Gastroesophageal sphincter (tissue), 4 donors: ENCODE measurements around the gene NAA38. TPM values are rescaled to one million over a fixed set of nuclear protein-coding genes. Genes with fewer than 3 reads are reported as not detected.
A peak's percentile ranks its signal among the peaks of the same experiment; 100 is the strongest.

Experiments
- ATAC-seq: fragments of 150-250 bp; one replicate; pipeline ENCODE4 v1.9.1; 2016; ENCODE audit warnings: mild to moderate bottlenecking, moderate library complexity
- H3K27ac ChIP-seq, 4 donors: fragments of 200-600 bp; sonication (generic) in 3 of 4; 1 replicate in 3 of 4; 2 replicates in 1 of 4; pipeline ENCODE4 v1.5.1; 2016 to 2019
- H3K27me3 ChIP-seq: fragments of 200-600 bp; sonication (generic); one replicate; pipeline ENCODE4 v1.5.1; 2019
- H3K36me3 ChIP-seq, 2 donors: fragments of 200-600 bp; sonication (generic); one replicate each; pipeline ENCODE4 v1.5.1; 2019; ENCODE audit warnings: control low read depth in 1 of 2
- H3K4me1 ChIP-seq, 3 donors: fragments of 200-600 bp; sonication (generic); 1 replicate in 2 of 3; 2 replicates in 1 of 3; pipeline ENCODE4 v1.5.1; 2016 to 2019; ENCODE audit warnings: control low read depth in 2 of 3
- H3K4me3 ChIP-seq, 2 donors: fragments of 200-600 bp; sonication (generic); one replicate each; pipeline ENCODE4 v1.5.1; 2019; ENCODE audit warnings: mild to moderate bottlenecking in 1 of 2, moderate library complexity in 1 of 2
- H3K9me3 ChIP-seq, 3 donors: fragments of 200-600 bp; sonication (generic); one replicate each; pipeline ENCODE4 v1.5.1; 2017 to 2019; ENCODE audit warnings: control low read depth in 2 of 3
- CTCF ChIP-seq, 4 experiments: fragments of 200-600 bp in 2 of 4; fragments of 450-650 bp in 2 of 4; sonication (generic) in 1 of 4; IDR thresholded peaks; one replicate each; pipeline ENCODE4 v1.5.1; 2017 to 2019; ENCODE audit warnings: antibody characterized with exemption in 4 of 4, mild to moderate bottlenecking in 2 of 4, moderate library complexity in 2 of 4
- EP300 ChIP-seq: sonication (generic); formaldehyde crosslinking; IDR thresholded peaks from one replicate; pipeline ENCODE4 v1.6.1; 2017; ENCODE audit warnings: antibody characterized with exemption, mild to moderate bottlenecking
- POLR2A ChIP-seq, 2 donors: fragments of 450-650 bp; IDR thresholded peaks; one replicate each; pipeline ENCODE4 v1.6.1; 2017; ENCODE audit warnings: antibody characterized with exemption in 2 of 2, mild to moderate bottlenecking in 2 of 2, moderate library complexity in 1 of 2
- POLR2AphosphoS5 ChIP-seq: sonication (generic); formaldehyde crosslinking; IDR thresholded peaks from one replicate; pipeline ENCODE4 v1.6.1; 2017; ENCODE audit warnings: antibody characterized with exemption
- WGBS, 2 donors: methylation state at CpG; one replicate each; pipeline ENCODE4 v1.1.5; 2018; ENCODE audit warnings: low coverage in 1 of 2; 5-methylcytosine and 5-hydroxymethylcytosine counted together
- total RNA-seq, 4 donors: library from RNA; depleted of rRNA; stranded (reverse); fragments of >200 nt; gene quantifications; one replicate each; pipeline ENCODE4 v1.1.0, GENCODE V29; 2016

NAA38 gene
- total RNA-seq, 4 donors from 2014 or later, result 60.5 to 84.7 (median 69.8) TPM

- H3K27me3 ChIP-seq, result no peaks in the 10 kb centered on the region
- H3K27ac ChIP-seq, result peak within 1 kb of the TSS; percentile 30 to 97 (median 91)
- TF ChIP-seq CTCF (IDR thresholded peaks at IDR 0.05) (no peak), POLR2A (IDR thresholded peaks at IDR 0.05) (peak in 1 of 2 donors; percentile 5)
- H3K4me3 ChIP-seq, result peak within 1 kb of the TSS; percentile 4 to 67
- no peaks in the 10 kb centered on the region for H3K9me3 ChIP-seq
- H3K36me3 ChIP-seq, result peaks cover 0 to 26% of the 10 kb centered on the region in 2 donors
- peak; percentile 29 for ATAC-seq
- H3K4me1 ChIP-seq, result peaks cover 6 to 68% (median 39%) of the 10 kb centered on the region in 3 donors
- 18 to 36% methylated on average over 1 to 12 of the region's 18 CpGs for WGBS, 2 donors
Observed at GRCh38 chr17:7888184-7888920, 31.0 kb upstream of the NAA38 start, which contains the start of gene CHD3. Gene CHD3, plus strand, starts transcription at chr17:7888789. Its CDS starts 212 bp downstream, at chr17:7889001.

DNA sequence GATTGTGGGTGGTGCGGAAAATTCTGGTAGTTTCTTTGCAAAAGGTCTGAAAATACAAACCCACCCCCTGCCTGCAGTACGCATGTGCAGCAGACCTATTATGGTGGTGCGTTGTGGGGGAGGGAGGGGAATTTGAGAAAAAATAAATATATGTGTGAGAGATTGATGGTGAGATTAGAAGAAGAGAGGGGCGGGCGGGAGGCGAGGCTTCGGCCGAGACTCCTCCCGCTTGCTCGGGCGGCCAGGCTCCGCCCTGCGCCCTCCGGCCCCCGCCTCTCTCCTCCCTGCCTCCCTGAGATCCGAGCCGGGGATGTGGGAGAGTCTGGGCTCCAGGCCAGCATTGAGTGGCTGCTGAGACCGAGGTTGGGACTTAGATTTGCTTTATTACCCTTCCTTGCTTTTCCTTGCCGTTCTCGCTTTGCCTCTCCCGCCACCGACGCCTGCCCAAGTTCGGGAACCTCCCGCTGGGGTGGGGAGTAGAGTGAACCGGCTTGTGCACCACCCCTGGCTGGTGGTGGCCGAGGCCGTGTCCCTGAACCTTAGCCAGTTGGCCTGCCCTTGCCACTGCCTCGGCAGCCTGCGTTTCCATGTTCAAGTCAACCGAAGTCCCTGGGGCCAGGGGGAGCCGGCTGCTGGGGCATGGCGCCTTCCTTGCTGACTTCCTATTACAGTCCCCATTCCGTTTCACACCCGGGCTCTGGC is 30.3 kb upstream of the NAA38 start:
- H3K27ac ChIP-seq, result peak overlapping the region; percentile 30 to 97 (median 91)
- peak; percentile 7 to 17 for TF ChIP-seq POLR2A (IDR thresholded peaks at IDR 0.05)
- TF ChIP-seq CTCF (IDR thresholded peaks at IDR 0.05), result no peak
- TF ChIP-seq POLR2AphosphoS5, result peak; percentile 53
- ATAC-seq, result peak; percentile 89
- WGBS, 2 donors, result 1 to 5% methylated on average over 3 to 21 of the region's 35 CpGs
- peak overlapping the region; percentile 4 to 67 for H3K4me3 ChIP-seq
- H3K9me3 ChIP-seq, result no peaks in the 10 kb centered on the region
- peaks cover 0 to 19% of the 10 kb centered on the region in 2 donors for H3K36me3 ChIP-seq
- no peaks in the 10 kb centered on the region for H3K27me3 ChIP-seq
- peaks cover 6 to 75% (median 41%) of the 10 kb centered on the region in 3 donors for H3K4me1 ChIP-seq

DNA sequence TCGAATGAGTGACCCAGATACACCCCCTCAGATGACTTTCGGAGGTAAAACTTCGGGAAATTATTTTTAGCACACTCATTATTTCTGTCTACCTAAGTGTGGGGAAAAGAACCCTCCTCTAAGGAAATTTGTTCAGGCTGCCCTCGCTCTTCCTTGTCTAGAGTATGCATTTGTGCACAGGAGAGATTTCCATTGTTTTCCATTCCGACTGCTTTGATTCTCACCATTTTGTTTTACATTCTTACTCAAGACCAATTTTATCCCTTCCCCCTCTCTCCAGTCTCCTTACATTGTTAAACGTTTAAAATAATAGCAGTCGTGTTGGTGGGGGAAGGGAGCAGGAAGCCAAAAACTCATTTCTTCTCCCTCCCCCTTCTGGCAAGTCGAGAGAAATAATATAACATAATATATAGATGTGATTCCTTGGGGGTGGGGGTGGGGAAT is 29.7 kb upstream of the NAA38 start:
- H3K36me3 ChIP-seq, result peaks cover 0 to 15% of the 10 kb centered on the region in 2 donors
- H3K27ac ChIP-seq, result peak overlapping the region; percentile 59 to 97 (median 91)
- ATAC-seq, result no peak
- TF ChIP-seq POLR2AphosphoS5 (no peak), EP300 (no peak)
- no peaks in the 10 kb centered on the region for H3K9me3 ChIP-seq
- WGBS, 2 donors, result 4 to 6% methylated on average over 8 of the region's 8 CpGs
- H3K4me3 ChIP-seq, result peak overlapping the region; percentile 4 to 67
- H3K4me1 ChIP-seq, result peaks cover 6 to 81% (median 43%) of the 10 kb centered on the region in 3 donors
- no peaks in the 10 kb centered on the region for H3K27me3 ChIP-seq

DNA sequence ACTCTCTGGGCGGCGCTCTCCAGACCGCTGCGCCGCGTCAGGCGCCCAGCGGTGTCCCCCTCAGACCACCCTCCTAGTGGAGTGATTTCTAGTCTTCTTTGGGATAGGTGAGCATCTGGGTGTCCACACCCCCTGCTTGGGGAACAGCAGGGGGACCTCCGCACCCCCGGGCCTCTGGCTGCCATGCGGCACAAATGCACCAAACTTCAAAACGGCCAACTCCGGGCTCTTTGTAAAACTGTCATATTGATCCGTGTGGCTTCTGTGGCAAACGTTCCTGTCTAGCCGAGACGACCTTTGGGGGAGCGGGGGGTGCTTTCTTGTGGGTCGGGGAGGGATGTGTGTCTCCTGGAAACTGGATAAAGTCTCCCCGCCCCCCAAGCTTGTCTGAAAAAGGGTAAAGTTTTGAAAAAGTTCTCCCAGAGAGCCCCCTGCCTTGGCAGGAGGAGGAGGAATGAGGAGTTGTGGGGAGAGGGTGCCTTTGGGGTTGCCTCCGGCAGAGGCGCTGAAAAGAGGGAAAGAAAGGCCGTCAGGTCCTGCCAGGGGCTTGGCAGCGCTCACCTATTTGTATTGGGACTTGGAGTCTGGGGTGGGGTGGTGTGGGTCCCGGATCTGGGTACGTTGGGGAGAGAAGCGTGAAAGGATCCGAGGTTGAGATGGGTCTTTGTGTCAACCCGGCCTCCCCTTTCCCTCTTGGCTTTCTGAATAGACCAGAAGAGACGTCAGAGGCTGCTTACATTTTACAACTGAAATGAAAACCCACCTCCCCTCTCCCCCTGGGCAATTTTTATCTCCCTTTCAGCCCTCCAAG is 29.1 kb upstream of the NAA38 start:
- no peak for ATAC-seq
- peak overlapping the region; percentile 59 to 97 (median 91) for H3K27ac ChIP-seq
- H3K36me3 ChIP-seq, result peaks cover 0 to 9% of the 10 kb centered on the region in 2 donors
- WGBS, 2 donors, result 0 to 2% methylated on average over 1 to 13 of the region's 30 CpGs
- peaks cover 6 to 87% (median 48%) of the 10 kb centered on the region in 3 donors for H3K4me1 ChIP-seq
- TF ChIP-seq CTCF (IDR thresholded peaks at IDR 0.05) (peak in 3 of 4 experiments; percentile 4 to 5 (median 5)), EP300 (no peak)
- no peaks in the 10 kb centered on the region for H3K27me3 ChIP-seq
- peak overlapping the region; percentile 67 to 86 for H3K4me3 ChIP-seq
- no peaks in the 10 kb centered on the region for H3K9me3 ChIP-seq
